Breast epithelium (tissue), 4 donors: ENCODE data around the gene PLPP2. TPM values are rescaled to one million over a fixed set of nuclear protein-coding genes. Genes with fewer than 3 reads are reported as not detected.

Source experiments
- DNase-seq, 2 donors: peaks; one replicate each; pipeline ENCODE4 v3.0.0-alpha.2; 2019; ENCODE audit warnings: low spot score in 2 of 2
- H3K27ac ChIP-seq, 2 donors: fragments of 200-600 bp; sonication (generic) in 1 of 2; one replicate each; pipeline ENCODE4 v1.5.1; 2016 to 2019; ENCODE audit warnings: mild to moderate bottlenecking in 1 of 2
- H3K27me3 ChIP-seq, 2 donors: fragments of 200-600 bp; sonication (generic) in 1 of 2; one replicate each; pipeline versions ENCODE4 v1.5.1 to v1.6.0; 2017 to 2019; ENCODE audit warnings: control low read depth in 1 of 2, mild to moderate bottlenecking in 1 of 2
- H3K36me3 ChIP-seq: fragments of 200-600 bp; one replicate; pipeline ENCODE4 v1.5.1; 2019
- H3K4me1 ChIP-seq, 2 donors: fragments of 200-600 bp; sonication (generic); one replicate each; pipeline ENCODE4 v1.5.1; 2016 to 2019; ENCODE audit warnings: control low read depth in 1 of 2
- H3K4me3 ChIP-seq, 3 donors: fragments of 200-600 bp; sonication (generic); 1 replicate in 2 of 3; 2 replicates in 1 of 3; pipeline ENCODE4 v1.5.1; 2016 to 2019; ENCODE audit warnings: mild to moderate bottlenecking in 3 of 3, moderate library complexity in 2 of 3
- H3K9me3 ChIP-seq, 2 donors: fragments of 200-600 bp; sonication (generic) in 1 of 2; one replicate each; pipeline ENCODE4 v1.5.1; 2016 to 2019; ENCODE audit warnings: control low read depth in 1 of 2
- CTCF ChIP-seq, 3 donors: fragments of 450-650 bp; IDR thresholded peaks; one replicate each; pipeline ENCODE4 v1.5.1; 2016 to 2017; ENCODE audit warnings: antibody characterized with exemption in 3 of 3, mild to moderate bottlenecking in 3 of 3, moderate library complexity in 3 of 3
- POLR2A ChIP-seq: fragments of 450-650 bp; IDR thresholded peaks from one replicate; pipeline ENCODE4 v1.6.1; 2016; ENCODE audit warnings: antibody characterized with exemption, mild to moderate bottlenecking, moderate library complexity
- POLR2AphosphoS5 ChIP-seq, 3 donors: sonication (generic); formaldehyde crosslinking; IDR thresholded peaks; one replicate each; pipeline ENCODE4 v1.6.1; 2017; ENCODE audit warnings: antibody characterized with exemption in 3 of 3
- intact Hi-C: fragments of 100-400 bp; cut with DNase I; formaldehyde crosslinking; loops from one replicate; pipeline ENCODE4 v1.15.1; 2023; ENCODE audit warnings: low total_unique reads
- total RNA-seq, 3 donors: library from RNA; depleted of rRNA; stranded (reverse); fragments of >200 nt; gene quantifications; one replicate each; pipeline ENCODE4 v1.1.0, GENCODE V29; 2016

PLPP2 gene
- total RNA-seq, 3 donors from 2014 or later: 0.48 to 166 (median 120) TPM

- no peak for DNase-seq
- H3K36me3 ChIP-seq: peaks cover 11% of the 10 kb centered on the region
- TF ChIP-seq POLR2AphosphoS5 (IDR thresholded peaks at IDR 0.05) (no peak), POLR2A (no peak), CTCF (IDR thresholded peaks at IDR 0.05) (no peak)
- no peak overlapping the region for H3K4me3 ChIP-seq
- no peaks in the 10 kb centered on the region for H3K27me3 ChIP-seq
- H3K4me1 ChIP-seq: no peaks in the 10 kb centered on the region
- intact Hi-C loops: no loop called here
- H3K27ac ChIP-seq: no peak overlapping the region
- no peaks in the 10 kb centered on the region for H3K9me3 ChIP-seq
Observed at GRCh38 chr19:307111-307531, 15.9 kb upstream of the PLPP2 start.

GRCh38 chr19:306151-306900 lies 15.1 kb upstream of the PLPP2 start:
- no peak overlapping the region for H3K4me3 ChIP-seq
- intact Hi-C loops: no loop called here
- no peaks in the 10 kb centered on the region for H3K4me1 ChIP-seq
- peaks cover 11% of the 10 kb centered on the region for H3K36me3 ChIP-seq
- H3K9me3 ChIP-seq: no peaks in the 10 kb centered on the region
- TF ChIP-seq CTCF (IDR thresholded peaks at IDR 0.05) (no peak), POLR2A (no peak), POLR2AphosphoS5 (IDR thresholded peaks at IDR 0.05) (no peak)
- DNase-seq: no peak
- H3K27me3 ChIP-seq: no peaks in the 10 kb centered on the region
- H3K27ac ChIP-seq: no peak overlapping the region

GRCh38 chr19:305240-306150 lies 14.3 kb upstream of the PLPP2 start:
- Histone ChIP-seq H3K4me1 (no peaks in the 10 kb centered on the region), H3K27me3 (no peaks in the 10 kb centered on the region), H3K9me3 (no peaks in the 10 kb centered on the region), H3K27ac (no peak overlapping the region), H3K36me3 (peaks cover 11% of the 10 kb centered on the region), H3K4me3 (no peak overlapping the region)
- no peak for TF ChIP-seq POLR2A
- no peak for TF ChIP-seq POLR2AphosphoS5 (IDR thresholded peaks at IDR 0.05)
- TF ChIP-seq CTCF (IDR thresholded peaks at IDR 0.05): no peak
- intact Hi-C loops: no loop called here
- DNase-seq: no peak

GRCh38 chr19:296476-297225 lies 5.4 kb upstream of the PLPP2 start:
- no peak for DNase-seq
- Histone ChIP-seq H3K4me3 (no peak overlapping the region), H3K27me3 (peaks cover 0 to 11% of the 10 kb centered on the region in 2 donors), H3K4me1 (peaks cover 0 to 29% of the 10 kb centered on the region in 2 donors), H3K9me3 (no peaks in the 10 kb centered on the region), H3K36me3 (no peaks in the 10 kb centered on the region), H3K27ac (peak overlapping the region in 1 of 2 donors; percentile 87)
- intact Hi-C loops: no loop called here
- TF ChIP-seq CTCF (IDR thresholded peaks at IDR 0.05) (no peak), POLR2A (no peak), POLR2AphosphoS5 (IDR thresholded peaks at IDR 0.05) (no peak)
